Raji (cell line): ENCODE measurements around the gene CSF3R.

Source experiments
- POLR2A ChIP-seq: IDR thresholded peaks from 2 replicates; pipeline ENCODE4 v1.6.1; 2011; ENCODE audit warnings: low read depth, low read length, control low read depth; ENCODE audit not compliant: insufficient read depth

The CSF3R gene

DNA sequence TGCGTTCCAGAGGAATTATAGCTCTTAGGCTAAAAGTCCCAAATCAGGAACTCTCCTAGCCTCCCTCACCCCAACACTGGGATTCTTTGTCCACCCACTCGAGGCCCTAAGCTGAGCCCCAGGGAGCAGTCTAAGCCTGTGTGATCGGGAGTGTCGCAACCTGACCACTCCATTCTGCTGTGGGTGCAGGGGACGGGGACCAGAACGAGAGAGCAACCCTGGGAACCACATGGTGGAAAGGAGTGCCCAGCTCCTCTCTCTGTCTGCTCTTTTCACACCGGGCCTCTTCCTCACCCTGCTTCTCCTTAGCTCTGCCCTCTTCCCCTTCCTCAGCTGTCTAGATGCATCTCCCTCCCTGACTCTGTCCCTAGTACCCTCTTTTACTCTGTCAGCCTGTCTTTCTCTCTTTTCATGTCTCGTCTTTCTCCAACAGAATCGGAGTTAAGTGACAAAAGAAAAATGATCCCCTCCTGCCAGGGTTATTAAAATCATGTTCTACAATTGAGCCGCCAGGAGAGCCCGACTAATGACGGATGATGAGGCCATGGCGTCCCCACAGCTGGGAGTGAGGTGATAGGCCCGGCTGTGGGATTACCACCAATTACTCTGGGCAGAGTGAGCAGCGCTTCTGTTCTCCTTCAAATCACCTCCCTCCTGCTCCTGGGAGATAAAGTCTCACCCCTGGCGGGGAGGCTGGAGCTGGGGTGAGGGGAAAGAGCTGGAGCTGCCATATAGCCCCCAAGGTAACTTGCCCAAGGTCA lies 34.5 kb upstream of the CSF3R start:
- no peak for TF ChIP-seq POLR2A

DNA sequence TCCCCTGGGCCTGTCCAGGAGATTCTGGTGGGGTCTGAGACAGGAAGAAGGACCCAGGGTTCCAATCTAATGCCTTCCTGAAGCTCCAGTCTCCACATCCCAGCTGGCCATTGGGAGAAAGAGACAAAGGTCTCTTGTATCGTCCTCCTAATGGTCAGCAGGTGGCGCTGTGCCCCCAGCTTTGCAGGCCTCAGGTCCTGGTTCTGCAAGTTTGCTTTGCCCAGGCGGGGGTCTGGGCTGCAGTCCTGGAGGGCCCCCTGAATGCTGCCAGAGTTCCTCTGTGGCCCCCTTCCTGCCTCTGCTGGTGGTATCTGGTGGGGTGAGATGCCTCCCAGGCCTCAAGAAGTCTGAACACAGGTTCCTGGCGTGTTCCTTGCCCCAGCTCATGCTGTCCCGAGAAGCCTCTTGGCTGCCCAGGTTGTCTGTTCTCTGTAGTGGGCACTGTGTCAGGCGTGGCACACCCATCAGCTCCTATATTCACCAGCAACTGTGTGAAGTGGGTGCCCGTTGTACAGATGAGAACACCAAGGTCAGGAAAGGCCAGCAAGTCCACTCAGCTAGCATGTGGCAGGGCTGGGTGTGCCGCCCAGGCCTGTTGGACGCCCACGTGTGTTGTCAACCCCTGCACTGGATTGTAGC lies 33.8 kb upstream of the CSF3R start:
- TF ChIP-seq POLR2A: no peak

DNA sequence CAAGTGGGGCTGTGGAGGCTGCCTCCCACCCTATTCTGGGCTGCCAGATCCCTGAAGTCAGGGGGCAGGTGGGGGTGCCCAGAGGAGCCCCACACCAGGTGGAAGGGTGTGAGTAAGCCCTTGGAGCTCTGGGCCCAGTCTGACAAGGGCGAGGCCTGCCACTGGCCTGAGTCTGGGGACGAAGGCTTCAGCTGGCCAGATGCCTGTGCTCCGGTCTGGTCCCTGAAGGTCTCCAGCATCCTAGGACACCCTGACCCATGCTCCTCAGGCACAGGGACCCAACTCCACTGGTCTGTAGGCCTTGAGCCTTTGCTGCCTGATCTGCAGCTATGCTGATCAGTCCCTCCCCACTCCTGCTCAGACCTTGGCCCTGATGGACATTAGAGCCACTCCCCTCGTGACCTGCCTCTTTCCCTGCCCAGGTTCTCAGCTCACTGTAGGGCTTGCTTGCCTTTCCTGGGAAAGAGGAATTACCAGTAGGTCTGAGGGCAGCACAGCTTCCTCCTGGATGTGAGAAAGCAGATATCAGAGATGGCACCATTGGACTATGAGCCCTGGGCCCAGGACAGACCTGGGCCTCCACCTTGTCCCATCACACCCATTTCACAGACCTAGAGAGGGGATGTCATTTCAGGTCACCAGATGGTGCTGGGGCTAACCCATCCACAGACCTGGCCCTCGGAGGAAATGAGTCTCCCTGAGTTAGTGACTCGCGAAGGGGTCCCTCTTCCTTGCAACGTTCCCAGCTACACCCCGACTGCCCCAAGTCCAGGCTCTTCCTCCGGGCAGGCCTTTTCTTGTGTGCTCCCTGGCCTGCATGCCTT lies 32.8 kb upstream of the CSF3R start:
- TF ChIP-seq POLR2A: no peak

DNA sequence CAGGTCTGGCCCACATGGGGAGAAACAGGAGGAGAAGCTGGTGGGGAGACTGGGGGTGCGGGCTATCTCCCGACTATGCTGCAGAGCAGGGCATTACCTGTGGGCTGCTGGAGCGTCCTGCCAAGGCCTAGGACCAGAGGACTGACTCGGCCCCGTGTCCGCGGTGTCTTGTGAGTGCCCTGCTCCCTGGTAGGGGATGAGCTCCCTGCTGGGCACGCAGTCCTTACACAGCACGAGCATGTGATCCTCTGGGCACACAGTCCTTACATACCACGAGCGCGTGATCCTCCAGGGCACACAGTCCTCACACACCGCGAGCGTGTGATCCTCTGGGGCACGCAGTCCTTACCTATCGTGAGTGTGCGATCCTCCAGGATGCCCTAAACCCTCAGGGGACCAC lies 31.8 kb upstream of the CSF3R start:
- no peak for TF ChIP-seq POLR2A

DNA sequence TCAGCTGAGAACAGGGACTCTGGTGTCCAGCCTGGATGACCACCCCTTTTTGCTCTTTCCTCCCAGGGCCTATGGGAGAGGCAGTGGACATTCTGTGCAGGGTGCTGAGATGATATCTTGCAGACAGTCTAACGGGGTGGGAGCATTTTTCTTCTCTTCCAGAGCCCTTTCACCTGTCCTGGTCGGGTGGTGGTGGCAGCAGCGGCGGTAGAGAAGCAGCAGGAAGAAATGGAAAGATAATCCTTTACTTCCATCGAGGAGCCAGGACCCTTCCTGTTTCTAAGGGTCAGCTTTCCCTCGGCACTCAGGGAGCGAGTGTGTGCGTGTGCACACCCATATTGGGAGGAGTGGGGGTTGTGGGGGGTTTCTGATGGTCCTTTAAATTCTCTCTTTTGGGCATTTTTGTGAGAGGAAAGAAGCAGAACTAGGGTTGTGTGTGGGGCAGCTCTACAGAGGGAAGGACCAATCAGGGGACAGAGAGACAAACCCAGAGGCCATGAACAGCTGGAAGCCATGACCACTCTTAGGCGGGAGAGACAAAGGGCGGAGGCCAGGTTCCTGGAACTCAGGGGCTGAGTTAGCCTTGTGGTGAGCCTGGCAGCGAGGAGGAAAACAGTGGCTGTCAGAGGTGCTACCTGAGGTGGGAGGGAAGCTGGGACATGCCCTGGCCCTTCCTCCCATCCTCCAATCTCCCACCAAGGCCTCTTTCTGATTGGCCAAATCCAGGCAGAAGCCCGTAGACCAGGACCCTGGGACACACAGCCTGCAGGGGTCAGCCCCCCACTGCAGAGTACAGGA lies 31.2 kb upstream of the CSF3R start:
- TF ChIP-seq POLR2A: no peak

DNA sequence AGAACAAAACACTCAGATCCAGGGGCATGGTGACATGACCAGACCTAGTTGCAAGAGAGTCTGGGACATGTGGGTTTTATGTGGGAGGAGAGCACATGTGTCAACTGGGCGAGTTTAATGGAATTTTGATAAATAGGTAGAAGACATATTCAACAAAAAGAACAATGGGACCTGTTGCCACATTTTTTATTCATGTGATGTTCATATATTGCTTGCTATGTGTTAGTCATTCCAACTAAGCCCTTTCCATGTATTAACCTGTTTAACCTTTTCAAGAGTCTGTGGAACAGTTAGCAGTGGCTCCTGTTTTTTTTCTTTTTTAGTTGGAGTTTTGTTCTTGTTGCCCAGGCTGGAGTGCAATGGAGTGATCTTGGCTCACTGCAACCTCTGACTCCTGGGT lies 30.1 kb upstream of the CSF3R start:
- TF ChIP-seq POLR2A: no peak

DNA sequence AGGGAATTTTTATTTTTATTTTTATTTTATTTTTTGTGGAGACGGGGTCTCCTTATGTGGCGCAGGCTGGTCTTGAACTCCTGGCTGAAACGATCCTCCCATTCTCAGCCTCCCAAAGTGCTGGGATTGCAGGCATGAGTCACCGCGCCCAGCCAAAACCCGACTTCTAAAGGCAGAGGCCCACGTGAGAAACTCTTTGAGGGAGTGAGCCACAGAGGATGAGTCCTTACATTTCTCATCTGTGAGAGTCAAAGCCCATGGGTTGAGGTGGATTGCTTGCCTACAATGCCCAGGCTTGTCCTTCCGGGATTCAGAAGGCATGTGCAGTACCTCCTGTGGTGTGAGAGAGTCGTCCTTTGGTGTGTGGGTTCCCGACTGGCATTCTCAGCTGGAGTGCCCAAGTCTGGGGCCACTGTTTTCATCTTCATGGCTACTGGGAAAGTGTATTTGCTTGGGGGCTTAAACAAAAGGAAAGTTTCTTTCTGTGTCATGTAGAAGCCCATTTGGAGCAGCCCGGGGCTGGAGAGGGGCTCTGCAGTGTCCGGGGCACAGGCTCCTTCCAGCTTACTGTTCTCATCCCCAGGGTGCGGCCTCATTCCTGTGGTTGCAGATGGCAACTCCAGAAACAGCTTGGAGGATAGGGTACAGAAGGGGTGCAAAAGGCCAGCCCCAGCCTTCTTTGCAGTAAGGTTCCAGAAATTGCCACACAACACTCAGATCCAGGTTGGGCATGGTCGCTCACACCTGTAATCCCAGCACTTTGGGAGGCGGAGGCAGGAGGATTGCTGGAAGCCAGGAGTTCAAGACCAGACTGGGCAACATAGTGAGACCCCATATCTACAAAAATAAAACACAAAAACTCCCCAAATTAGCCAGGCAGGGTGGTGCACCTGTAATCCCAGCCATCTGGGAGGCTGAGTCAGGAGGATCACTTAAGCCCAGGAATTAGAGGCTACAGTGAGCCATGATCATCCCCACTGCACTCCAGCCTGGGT lies 29.4 kb upstream of the CSF3R start:
- TF ChIP-seq POLR2A: no peak

DNA sequence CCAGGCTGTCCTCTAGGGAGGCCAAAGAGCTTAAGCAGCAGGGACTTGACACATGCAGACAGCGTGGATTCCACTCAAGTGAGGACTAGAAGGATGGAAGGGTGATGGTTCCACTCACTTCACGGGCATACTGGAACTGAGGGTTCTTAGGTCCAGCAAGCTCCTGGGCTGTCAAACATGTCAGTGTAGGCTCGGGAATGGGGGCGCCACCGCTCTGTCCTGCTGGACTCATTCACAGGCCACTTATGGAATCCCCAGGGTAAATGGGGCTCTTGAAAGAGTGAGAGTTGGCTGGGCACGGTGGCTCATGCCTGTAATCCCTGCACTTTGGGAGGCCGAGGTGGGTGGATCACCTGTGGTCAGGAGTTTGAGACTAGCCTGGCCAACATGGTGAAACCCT lies 27.7 kb upstream of the CSF3R start:
- no peak for TF ChIP-seq POLR2A

DNA sequence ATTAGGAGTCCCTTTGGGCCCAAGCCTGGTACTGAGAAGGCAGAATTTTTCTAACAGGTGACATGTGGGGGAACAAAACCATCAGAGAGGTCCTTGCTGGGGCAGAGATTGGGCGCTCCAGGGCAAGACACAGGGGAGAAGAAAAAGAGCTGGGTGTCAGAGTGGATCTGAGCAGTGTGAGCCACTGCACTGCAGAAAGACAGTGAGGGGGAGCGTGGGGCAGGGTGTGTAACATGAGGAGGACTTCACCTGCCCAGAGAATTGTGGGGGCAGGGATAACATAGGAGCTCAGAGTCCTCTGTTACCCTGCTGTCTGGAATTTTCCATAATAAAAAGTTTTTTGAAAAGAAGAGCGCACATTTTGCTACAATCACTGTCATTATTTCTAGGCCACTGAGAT lies 25.5 kb upstream of the CSF3R start:
- no peak for TF ChIP-seq POLR2A

DNA sequence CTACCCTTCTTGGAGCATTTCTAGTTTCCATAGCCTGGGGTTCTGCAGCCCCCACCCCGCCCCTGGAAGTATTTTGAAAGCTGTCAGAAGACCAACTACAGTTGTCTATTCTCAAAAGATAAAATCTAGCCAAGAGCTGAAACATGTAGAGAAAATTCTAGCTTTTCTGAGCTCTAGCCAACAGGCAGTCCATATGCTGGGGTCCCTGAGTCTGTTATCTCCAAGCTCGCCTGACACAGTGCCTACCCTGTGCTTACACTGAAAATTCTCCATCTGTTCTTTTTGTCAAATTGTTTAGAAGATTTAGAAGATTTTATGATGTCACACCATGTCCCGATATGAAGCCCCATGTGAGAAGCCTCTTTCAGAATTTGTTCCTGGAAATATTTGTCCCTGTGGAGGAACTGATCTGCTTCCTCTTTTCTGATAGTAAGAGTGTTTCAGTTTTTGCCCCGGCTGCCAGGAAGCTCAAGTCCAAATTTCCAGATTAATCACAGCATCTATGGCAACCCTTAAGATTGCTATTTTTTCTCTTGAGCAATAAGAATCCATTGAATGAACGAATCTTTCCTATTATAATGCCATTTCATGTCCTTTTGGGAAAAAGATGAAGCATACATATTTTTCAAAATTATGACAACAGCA lies 23.7 kb upstream of the CSF3R start:
- no peak for TF ChIP-seq POLR2A

DNA sequence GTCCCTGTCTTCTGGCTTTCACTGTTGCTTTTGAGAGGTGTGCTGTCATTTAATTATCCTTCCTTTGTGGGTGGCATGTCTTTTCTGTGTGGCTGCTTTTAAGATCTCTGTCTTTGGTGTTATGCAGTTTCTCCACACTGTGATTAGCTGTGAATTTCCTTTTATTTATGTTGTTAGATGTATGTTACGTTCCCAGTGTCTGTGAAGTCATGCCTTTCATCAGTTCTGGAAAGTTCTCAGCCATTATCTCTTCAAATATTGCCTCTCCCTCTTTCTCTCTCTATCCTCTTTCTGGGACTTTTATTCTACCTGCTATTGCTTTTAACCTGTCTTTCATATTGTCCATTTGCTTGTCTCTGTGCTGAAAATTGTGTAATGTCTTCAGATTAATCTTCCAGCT lies 21.0 kb upstream of the CSF3R start:
- TF ChIP-seq POLR2A: no peak

DNA sequence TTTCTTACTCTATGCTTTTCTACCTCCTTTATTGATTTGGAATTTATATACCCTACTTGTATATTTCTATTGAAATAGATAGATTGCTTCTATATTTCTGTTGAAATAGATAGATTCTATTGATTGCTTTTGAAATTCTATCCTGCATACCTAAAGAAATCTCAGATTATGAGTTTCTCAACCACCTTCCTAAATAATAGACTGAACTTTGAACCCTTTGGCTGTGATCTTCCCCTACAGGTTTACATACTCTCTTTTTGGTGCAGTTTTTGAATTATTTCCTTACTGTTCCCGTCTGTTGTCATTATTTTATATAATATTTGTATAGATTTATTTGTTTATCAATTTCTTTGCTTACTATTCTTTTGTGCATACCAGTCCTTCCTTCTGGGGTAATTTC lies 20.4 kb upstream of the CSF3R start:
- TF ChIP-seq POLR2A: no peak

DNA sequence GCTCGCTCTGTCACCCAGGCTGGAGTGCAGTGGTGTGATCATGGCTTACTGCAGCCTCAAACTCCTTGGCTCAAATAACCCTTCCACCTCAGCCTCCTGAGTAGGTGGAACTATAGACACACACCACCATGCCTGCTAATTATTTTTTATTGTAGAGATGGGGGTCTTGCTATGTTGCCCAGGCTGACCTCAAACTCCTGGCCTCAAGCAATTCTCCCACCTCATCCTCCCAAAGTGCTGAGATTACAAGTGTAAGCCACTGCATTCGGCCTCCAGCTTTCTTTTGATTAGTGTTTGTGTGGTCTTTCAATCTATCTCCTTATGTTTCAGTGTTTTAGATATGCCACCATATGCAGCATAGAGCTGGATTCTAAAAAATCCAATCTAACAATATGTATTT lies 19.9 kb upstream of the CSF3R start:
- TF ChIP-seq POLR2A: no peak
